Activated T-cell treated with anti-CD3 and anti-CD28 coated beads, Interleukin-2, amount 50 U/mL, for 72 hours (primary cell): ENCODE data around the gene FBXW10B. TPM values are rescaled to one million over a fixed set of nuclear protein-coding genes. Genes with fewer than 3 reads are reported as not detected.

Experiments
- total RNA-seq, 2 donors: library from RNA; stranded (reverse); gene quantifications; one replicate each; pipeline ENCODE4 v1.2.3, GENCODE V29; 2022

Gene FBXW10B
- total RNA-seq, 2 donors from 2014 or later = 1.2 to 1.5 TPM

Other genes starting within 250 kb of the FBXW10B start
- 10 to 100 TPM; 12.8 to 16.2 TPM for gene CDRT4, start 152.1 kb downstream of the FBXW10B start, total RNA-seq
- 10 to 100 TPM; 19.5 to 26.5 TPM for gene TVP23C, start 56.2 kb downstream of the FBXW10B start, total RNA-seq
- 10 to 100 TPM; 20.8 to 23.7 TPM for gene TRIM16, start 64.6 kb upstream of the FBXW10B start, total RNA-seq
- 10 to 100 TPM; 20.4 to 26.8 TPM for gene ZNF286A, start 80.0 kb upstream of the FBXW10B start, total RNA-seq
- under 1 TPM in 1 of 2 donors, not detected in 1; 0.74 TPM for gene TBC1D26, start 112.6 kb upstream of the FBXW10B start, total RNA-seq